ENCODE results near the gene VCAN.
A peak's percentile ranks its signal among the peaks of the same experiment; 100 is the strongest.

VCAN gene

GRCh38 chr5:83498585-83498984 lies 27.0 kb downstream of the VCAN start:
- DNase-seq, result no peak

- no peak for DNase-seq
These were observed 32.1 kb downstream of the VCAN start for GRCh38 chr5:83503662-83504061.

GRCh38 chr5:83507431-83507830 lies 35.9 kb downstream of the VCAN start:
- DNase-seq, result no peak

- DNase-seq, result no peak
These were observed 38.0 kb downstream of the VCAN start for GRCh38 chr5:83509540-83509939.

GRCh38 chr5:83510260-83510659 lies 38.7 kb downstream of the VCAN start:
- no peak for DNase-seq

- DNase-seq, result no peak
These were observed 40.7 kb downstream of the VCAN start for GRCh38 chr5:83512061-83512745.

- no peak for DNase-seq
These were observed 41.5 kb downstream of the VCAN start for GRCh38 chr5:83513081-83513480.

- DNase-seq, result no peak
These were observed 41.9 kb downstream of the VCAN start for GRCh38 chr5:83513491-83513890.

GRCh38 chr5:83516377-83516776 lies 44.8 kb downstream of the VCAN start:
- no peak for DNase-seq

- DNase-seq, result peak in 1 of 4 experiments; percentile 32
These were observed 45.6 kb downstream of the VCAN start for GRCh38 chr5:83517072-83517687.

- no peak for DNase-seq
These were observed 46.1 kb downstream of the VCAN start for GRCh38 chr5:83517688-83518085.

- DNase-seq, result no peak
These were observed 46.9 kb downstream of the VCAN start for GRCh38 chr5:83518319-83519061.

GRCh38 chr5:83522446-83522845 lies 50.9 kb downstream of the VCAN start:
- DNase-seq, result no peak

- DNase-seq, result no peak
These were observed 52.4 kb downstream of the VCAN start for GRCh38 chr5:83523929-83524328.

- DNase-seq, result no peak
These were observed 52.8 kb downstream of the VCAN start for GRCh38 chr5:83524345-83524744.

GRCh38 chr5:83524991-83525390 lies 53.4 kb downstream of the VCAN start:
- DNase-seq, result no peak

- no peak for DNase-seq
These were observed 54.7 kb downstream of the VCAN start for GRCh38 chr5:83526289-83526688.

- DNase-seq, result peak in 3 of 4 experiments; percentile 21 to 54 (median 33)
These were observed 55.7 kb downstream of the VCAN start for GRCh38 chr5:83527221-83527620.

- no peak for DNase-seq
These were observed 56.3 kb downstream of the VCAN start for GRCh38 chr5:83527722-83528438.

- no peak for DNase-seq
These were observed 56.9 kb downstream of the VCAN start for GRCh38 chr5:83528439-83528769.

GRCh38 chr5:83530193-83530592 lies 58.6 kb downstream of the VCAN start:
- no peak for DNase-seq

GRCh38 chr5:83531661-83532060 lies 60.1 kb downstream of the VCAN start:
- DNase-seq, result no peak

- peak in 3 of 4 experiments; percentile 12 to 45 (median 34) for DNase-seq
These were observed 67.4 kb downstream of the VCAN start for GRCh38 chr5:83538786-83539462.

Data from suppressor macrophage (primary cell).